ENCODE data around the gene PRKCE.
"Not testable (repeated sequence)": the region's sequence is repeated elsewhere in the genome, so short reads cannot be mapped to it uniquely, and the experiment has no call there.

The PRKCE gene

GRCh38 chr2:46213906-46214305, 562.4 kb downstream of the PRKCE start:
- Mint-ChIP-seq H3K9me3 (peaks cover 61% of the 10 kb centered on the region), H3K27ac (no peak overlapping the region), H3K27me3 (ENCODE audit: low read depth) (peaks cover 4% of the 10 kb centered on the region), H3K4me1 (no peaks in the 10 kb centered on the region), H3K36me3 (ENCODE audit: low read depth) (peaks cover 4% of the 10 kb centered on the region), H3K4me3 (no peak overlapping the region)
- TF ChIP-seq, protein P1, sequence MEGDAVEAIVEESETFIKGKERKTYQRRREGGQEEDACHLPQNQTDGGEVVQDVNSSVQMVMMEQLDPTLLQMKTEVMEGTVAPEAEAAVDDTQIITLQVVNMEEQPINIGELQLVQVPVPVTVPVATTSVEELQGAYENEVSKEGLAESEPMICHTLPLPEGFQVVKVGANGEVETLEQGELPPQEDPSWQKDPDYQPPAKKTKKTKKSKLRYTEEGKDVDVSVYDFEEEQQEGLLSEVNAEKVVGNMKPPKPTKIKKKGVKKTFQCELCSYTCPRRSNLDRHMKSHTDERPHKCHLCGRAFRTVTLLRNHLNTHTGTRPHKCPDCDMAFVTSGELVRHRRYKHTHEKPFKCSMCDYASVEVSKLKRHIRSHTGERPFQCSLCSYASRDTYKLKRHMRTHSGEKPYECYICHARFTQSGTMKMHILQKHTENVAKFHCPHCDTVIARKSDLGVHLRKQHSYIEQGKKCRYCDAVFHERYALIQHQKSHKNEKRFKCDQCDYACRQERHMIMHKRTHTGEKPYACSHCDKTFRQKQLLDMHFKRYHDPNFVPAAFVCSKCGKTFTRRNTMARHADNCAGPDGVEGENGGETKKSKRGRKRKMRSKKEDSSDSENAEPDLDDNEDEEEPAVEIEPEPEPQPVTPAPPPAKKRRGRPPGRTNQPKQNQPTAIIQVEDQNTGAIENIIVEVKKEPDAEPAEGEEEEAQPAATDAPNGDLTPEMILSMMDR (IDR thresholded peaks at IDR 0.05; ENCODE audit: unreplicated experiment in 3 of 3) = no peak

GRCh38 chr2:46216213-46216612, 564.7 kb downstream of the PRKCE start:
- Mint-ChIP-seq H3K4me3 (no peak overlapping the region), H3K36me3 (ENCODE audit: low read depth) (peaks cover 4% of the 10 kb centered on the region), H3K27me3 (ENCODE audit: low read depth) (peaks cover 4% of the 10 kb centered on the region), H3K9me3 (peaks cover 60% of the 10 kb centered on the region), H3K4me1 (no peaks in the 10 kb centered on the region), H3K27ac (no peak overlapping the region)
- TF ChIP-seq, protein P1 (IDR thresholded peaks at IDR 0.05; ENCODE audit: unreplicated experiment in 3 of 3) = no peak

GRCh38 chr2:46223514-46223913, 572.0 kb downstream of the PRKCE start:
- H3K27ac Mint-ChIP-seq; H3K4me1 Mint-ChIP-seq; H3K4me3 Mint-ChIP-seq; H3K36me3 Mint-ChIP-seq (ENCODE audit: low read depth); H3K27me3 Mint-ChIP-seq (ENCODE audit: low read depth): not testable (repeated sequence)
- peaks cover 27% of the 10 kb centered on the region for H3K9me3 Mint-ChIP-seq

DNA sequence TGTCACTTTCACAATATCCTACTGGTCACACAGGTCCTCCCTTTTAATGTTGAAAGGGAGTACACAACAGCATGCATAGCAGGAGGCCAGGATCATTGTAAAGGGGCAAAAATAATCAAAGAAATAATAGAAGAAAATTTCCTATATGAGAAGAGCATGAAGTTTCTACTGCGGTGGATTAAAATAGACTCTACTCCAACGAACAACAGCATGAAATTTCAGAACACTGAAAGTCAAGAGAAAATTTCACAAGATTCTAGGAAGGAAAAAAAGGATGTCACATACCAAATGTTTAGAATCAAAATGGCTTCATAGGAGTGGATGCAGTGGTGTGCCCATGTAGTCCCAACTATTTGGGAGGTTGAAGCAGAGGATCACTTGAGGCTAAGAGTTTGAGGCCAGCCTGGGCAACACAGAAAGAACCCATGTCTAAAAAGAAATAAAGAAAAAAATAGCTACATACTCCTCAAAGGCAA, 573.7 kb downstream of the PRKCE start:
- no peaks in the 10 kb centered on the region for H3K36me3 Mint-ChIP-seq (ENCODE audit: low read depth)
- no peaks in the 10 kb centered on the region for H3K27me3 Mint-ChIP-seq (ENCODE audit: low read depth)
- peaks cover 17% of the 10 kb centered on the region for H3K9me3 Mint-ChIP-seq
- no peaks in the 10 kb centered on the region for H3K4me1 Mint-ChIP-seq
- no peak overlapping the region for H3K27ac Mint-ChIP-seq
- no peak overlapping the region for H3K4me3 Mint-ChIP-seq
- TF ChIP-seq, protein P1 (IDR thresholded peaks at IDR 0.05; ENCODE audit: unreplicated experiment in 3 of 3) = no peak

DNA sequence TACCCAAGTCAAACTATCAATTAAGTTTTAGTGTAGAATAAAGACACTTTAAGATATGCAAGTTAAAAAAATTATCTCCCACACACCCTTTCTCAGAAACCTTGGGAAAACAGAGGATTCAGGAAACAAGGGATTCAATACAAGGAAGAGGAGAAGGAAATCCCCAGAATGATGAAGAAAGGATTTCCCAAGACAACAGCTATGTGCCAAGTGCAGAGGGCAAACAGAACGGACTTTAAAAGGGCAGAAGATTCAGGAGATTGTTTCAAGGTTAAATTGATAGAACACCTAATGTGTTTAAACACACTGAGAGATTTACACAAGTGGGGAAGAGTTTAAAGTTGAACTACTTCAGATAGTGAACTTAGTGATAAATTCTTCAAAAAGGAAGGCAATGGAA, 574.3 kb downstream of the PRKCE start:
- H3K36me3 Mint-ChIP-seq (ENCODE audit: low read depth) = no peaks in the 10 kb centered on the region
- H3K4me1 Mint-ChIP-seq = no peaks in the 10 kb centered on the region
- peaks cover 12% of the 10 kb centered on the region for H3K9me3 Mint-ChIP-seq
- no peak overlapping the region for H3K4me3 Mint-ChIP-seq
- TF ChIP-seq, protein P1 (IDR thresholded peaks at IDR 0.05; ENCODE audit: unreplicated experiment in 3 of 3) = no peak
- no peak overlapping the region for H3K27ac Mint-ChIP-seq
- no peaks in the 10 kb centered on the region for H3K27me3 Mint-ChIP-seq (ENCODE audit: low read depth)

DNA sequence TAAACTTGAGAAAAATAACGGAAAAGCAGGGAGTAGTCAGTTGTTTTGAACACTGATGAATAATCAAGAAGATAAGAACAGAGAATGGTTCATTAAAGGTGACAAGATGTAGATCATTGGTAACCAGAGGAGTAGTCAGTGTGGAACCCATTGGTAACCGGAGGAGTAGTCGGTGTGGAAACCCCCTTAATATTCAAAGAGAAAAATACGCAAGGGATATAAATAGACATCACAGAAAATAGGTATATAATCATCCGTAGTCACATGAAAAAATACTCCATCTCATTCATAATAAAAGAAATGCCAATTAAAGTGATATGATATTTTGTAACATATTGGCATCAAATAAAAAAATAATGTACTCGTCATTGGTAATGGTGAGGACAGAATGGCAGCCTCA, 575.1 kb downstream of the PRKCE start:
- H3K4me3 Mint-ChIP-seq = no peak overlapping the region
- H3K4me1 Mint-ChIP-seq = no peaks in the 10 kb centered on the region
- H3K9me3 Mint-ChIP-seq = peaks cover 8% of the 10 kb centered on the region
- no peaks in the 10 kb centered on the region for H3K27me3 Mint-ChIP-seq (ENCODE audit: low read depth)
- H3K36me3 Mint-ChIP-seq (ENCODE audit: low read depth) = no peaks in the 10 kb centered on the region
- H3K27ac Mint-ChIP-seq = no peak overlapping the region
- TF ChIP-seq, protein P1 (IDR thresholded peaks at IDR 0.05; ENCODE audit: unreplicated experiment in 3 of 3) = no peak

Data from nephron (organoid).